Mucosa of descending colon (tissue), 3 donors: ENCODE data around the gene REPS2. TPM values are rescaled to one million over a fixed set of nuclear protein-coding genes. Genes with fewer than 3 reads are reported as not detected.
A peak's percentile ranks its signal among the peaks of the same experiment; 100 is the strongest.

ENCODE experiments used
- ATAC-seq: fragments of 200-7000 bp; cut with Tn5 transposase; one replicate; pipeline ENCODE4 v1.9.1; 2020; ENCODE audit warnings: mild to moderate bottlenecking, moderate library complexity
- DNase-seq, 3 donors: peaks; one replicate each; pipeline ENCODE4 v3.0.0-alpha.2; 2020
- H3K36me3 ChIP-seq: fragments of 200-600 bp; one replicate; pipeline ENCODE4 v1.8.0; 2021; ENCODE audit warnings: low read depth, mild to moderate bottlenecking
- H3K4me1 ChIP-seq: fragments of 200-600 bp; one replicate; pipeline ENCODE4 v1.8.0; 2021; ENCODE audit warnings: low read depth, mild to moderate bottlenecking
- H3K4me3 ChIP-seq: fragments of 200-600 bp; one replicate; pipeline ENCODE4 v1.8.0; 2021; ENCODE audit warnings: mild to moderate bottlenecking
- H3K9me3 ChIP-seq: fragments of 200-600 bp; one replicate; pipeline ENCODE4 v1.8.0; 2021; ENCODE audit warnings: mild to moderate bottlenecking
- CTCF ChIP-seq: fragments of 200-600 bp; IDR thresholded peaks from one replicate; pipeline ENCODE4 v1.8.0; 2022; ENCODE audit warnings: antibody characterized with exemption, mild to moderate bottlenecking
- intact Hi-C, 2 donors: fragments of 100-400 bp; cut with DNase I in 1 of 2; cut with micrococcal nuclease in 1 of 2; formaldehyde crosslinking; loops; one replicate each; pipeline versions ENCODE4 v1.11.0 to v1.11.1; 2022; cut with DNase I, micrococcal nuclease
- total RNA-seq, 3 donors: library from RNA; stranded (reverse); fragmentation: NEBNext Ultra II Directional in 2 of 3; extraction: Animal tissue kit (Norgen Biotek cat#: 25700) in 2 of 3; gene quantifications; one replicate each; pipeline versions ENCODE4 v1.2.1 to v1.2.4, GENCODE V29; 2021 to 2023
- donor health status: DM: no; HTN: no; CAD: no; lungs with moderate emphysema.
- donor health status: DM: no; HTN: no; CAD: no.
- donor health status: DM: no; HTN: yes; CAD: no.

The REPS2 gene
- total RNA-seq, 3 donors from 2014 or later = 12.7 to 19.6 (median 17.2) TPM

GRCh38 chrX:17098516-17099247 lies 152.2 kb downstream of the REPS2 start:
- intact Hi-C loops = no loop called here
- Histone ChIP-seq H3K4me1 (no peaks in the 10 kb centered on the region), H3K36me3 (no peaks in the 10 kb centered on the region), H3K4me3 (no peak overlapping the region), H3K9me3 (no peaks in the 10 kb centered on the region)
- no peak for TF ChIP-seq CTCF
- ATAC-seq = no peak
- DNase-seq = no peak

DNA sequence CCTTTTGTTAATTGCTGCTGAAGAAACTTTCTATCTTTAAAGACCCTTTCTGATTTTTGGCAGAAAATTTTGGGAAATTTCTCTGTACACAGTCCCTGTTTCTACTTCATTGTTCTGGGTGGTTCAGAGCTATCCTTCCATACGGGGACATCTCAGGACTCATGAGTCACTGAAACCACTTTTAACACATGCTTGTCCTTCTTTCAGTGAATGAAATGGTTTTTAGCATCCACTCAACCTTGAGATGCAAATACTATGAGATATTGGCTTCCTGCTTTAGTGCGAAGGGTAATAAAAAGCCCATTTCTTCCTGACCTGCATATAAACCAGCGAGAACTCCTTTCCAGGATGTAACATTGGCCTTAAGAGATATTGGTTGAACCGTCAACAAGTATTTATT lies 158.0 kb downstream of the REPS2 start:
- Histone ChIP-seq H3K36me3 (no peaks in the 10 kb centered on the region), H3K4me1 (no peaks in the 10 kb centered on the region), H3K9me3 (no peaks in the 10 kb centered on the region), H3K4me3 (no peak overlapping the region)
- ATAC-seq (no peak), DNase-seq (no peak)
- TF ChIP-seq CTCF = no peak
- intact Hi-C loops = no loop called here

GRCh38 chrX:17120816-17121215 lies 174.4 kb downstream of the REPS2 start:
- Histone ChIP-seq H3K4me1 (no peaks in the 10 kb centered on the region), H3K9me3 (no peaks in the 10 kb centered on the region), H3K36me3 (no peaks in the 10 kb centered on the region), H3K4me3 (no peak overlapping the region)
- no peak for TF ChIP-seq CTCF
- no peak for DNase-seq
- ATAC-seq = peak; percentile 58
- intact Hi-C loops = no loop called here

DNA sequence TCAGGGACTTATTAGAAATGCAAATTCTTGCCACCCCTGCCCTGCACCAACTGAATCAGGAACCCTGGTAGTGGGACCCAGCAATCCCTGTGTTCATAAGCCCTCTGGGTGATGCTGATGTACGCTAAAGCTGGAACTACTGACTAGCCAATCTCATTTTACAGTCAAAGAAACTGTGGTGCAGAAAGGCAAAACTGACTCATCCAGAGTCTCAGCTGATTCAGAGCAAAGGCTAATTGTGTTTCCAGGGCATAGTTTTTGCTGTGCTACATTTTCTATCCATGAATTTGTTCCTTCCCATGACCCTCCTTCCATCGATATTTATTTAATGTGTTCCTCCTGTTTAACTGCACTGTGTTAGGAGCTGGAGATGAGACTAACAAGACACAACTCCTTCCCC lies 207.5 kb downstream of the REPS2 start:
- Histone ChIP-seq H3K4me1 (no peaks in the 10 kb centered on the region), H3K36me3 (no peaks in the 10 kb centered on the region), H3K9me3 (no peaks in the 10 kb centered on the region), H3K4me3 (no peak overlapping the region)
- TF ChIP-seq CTCF = no peak
- intact Hi-C loops = no loop called here
- DNase-seq (no peak), ATAC-seq (no peak)

GRCh38 chrX:17160975-17161374 lies 214.5 kb downstream of the REPS2 start:
- no peak for ATAC-seq

More at GRCh38 chrX:17160975-17161374, 214.5 kb downstream of the REPS2 start:
- Histone ChIP-seq H3K4me1 (no peaks in the 10 kb centered on the region), H3K36me3 (no peaks in the 10 kb centered on the region), H3K4me3 (no peak overlapping the region), H3K9me3 (peaks cover 16% of the 10 kb centered on the region)
- no peak for DNase-seq
- intact Hi-C loops = no loop called here
- TF ChIP-seq CTCF = no peak
